NCI-H1092 (cell line): ENCODE data around the gene SPTBN1.

Source experiments
- DNase-seq: peaks from one replicate; lab custom pipeline; 2025; lab: John Stamatoyannopoulos, UW

Gene SPTBN1

GRCh38 chr2:54574107-54574859, 118.2 kb downstream of the SPTBN1 start:
- no peak for DNase-seq

GRCh38 chr2:54574860-54575247, 118.7 kb downstream of the SPTBN1 start:
- no peak for DNase-seq

- DNase-seq: no peak
These were observed 119.3 kb downstream of the SPTBN1 start for GRCh38 chr2:54575379-54575888.

- DNase-seq: peak; percentile 49
These were observed 120.9 kb downstream of the SPTBN1 start for GRCh38 chr2:54577035-54577434.

- DNase-seq: no peak
These were observed 122.0 kb downstream of the SPTBN1 start for GRCh38 chr2:54577944-54578647.

GRCh38 chr2:54578648-54579045, 122.5 kb downstream of the SPTBN1 start:
- no peak for DNase-seq

- DNase-seq: no peak
These were observed 123.0 kb downstream of the SPTBN1 start for GRCh38 chr2:54579061-54579681.

- no peak for DNase-seq
These were observed 123.8 kb downstream of the SPTBN1 start for GRCh38 chr2:54579682-54580620.

GRCh38 chr2:54581326-54582039, 125.4 kb downstream of the SPTBN1 start:
- DNase-seq: no peak

- no peak for DNase-seq
These were observed 126.9 kb downstream of the SPTBN1 start for GRCh38 chr2:54582987-54583386.

- DNase-seq: no peak
These were observed 128.5 kb downstream of the SPTBN1 start for GRCh38 chr2:54584598-54584997.

GRCh38 chr2:54585136-54585733, 129.1 kb downstream of the SPTBN1 start:
- no peak for DNase-seq

GRCh38 chr2:54586062-54586461, 129.9 kb downstream of the SPTBN1 start:
- no peak for DNase-seq

GRCh38 chr2:54586494-54586893, 130.4 kb downstream of the SPTBN1 start:
- no peak for DNase-seq

GRCh38 chr2:54587171-54588016, 131.3 kb downstream of the SPTBN1 start:
- DNase-seq: no peak

- DNase-seq: no peak
These were observed 132.2 kb downstream of the SPTBN1 start for GRCh38 chr2:54588244-54588899.

GRCh38 chr2:54589038-54589339, 132.9 kb downstream of the SPTBN1 start:
- no peak for DNase-seq

GRCh38 chr2:54589340-54590215, 133.5 kb downstream of the SPTBN1 start:
- no peak for DNase-seq
